ENCODE results near the gene KNDC1.

Gene KNDC1

DNA sequence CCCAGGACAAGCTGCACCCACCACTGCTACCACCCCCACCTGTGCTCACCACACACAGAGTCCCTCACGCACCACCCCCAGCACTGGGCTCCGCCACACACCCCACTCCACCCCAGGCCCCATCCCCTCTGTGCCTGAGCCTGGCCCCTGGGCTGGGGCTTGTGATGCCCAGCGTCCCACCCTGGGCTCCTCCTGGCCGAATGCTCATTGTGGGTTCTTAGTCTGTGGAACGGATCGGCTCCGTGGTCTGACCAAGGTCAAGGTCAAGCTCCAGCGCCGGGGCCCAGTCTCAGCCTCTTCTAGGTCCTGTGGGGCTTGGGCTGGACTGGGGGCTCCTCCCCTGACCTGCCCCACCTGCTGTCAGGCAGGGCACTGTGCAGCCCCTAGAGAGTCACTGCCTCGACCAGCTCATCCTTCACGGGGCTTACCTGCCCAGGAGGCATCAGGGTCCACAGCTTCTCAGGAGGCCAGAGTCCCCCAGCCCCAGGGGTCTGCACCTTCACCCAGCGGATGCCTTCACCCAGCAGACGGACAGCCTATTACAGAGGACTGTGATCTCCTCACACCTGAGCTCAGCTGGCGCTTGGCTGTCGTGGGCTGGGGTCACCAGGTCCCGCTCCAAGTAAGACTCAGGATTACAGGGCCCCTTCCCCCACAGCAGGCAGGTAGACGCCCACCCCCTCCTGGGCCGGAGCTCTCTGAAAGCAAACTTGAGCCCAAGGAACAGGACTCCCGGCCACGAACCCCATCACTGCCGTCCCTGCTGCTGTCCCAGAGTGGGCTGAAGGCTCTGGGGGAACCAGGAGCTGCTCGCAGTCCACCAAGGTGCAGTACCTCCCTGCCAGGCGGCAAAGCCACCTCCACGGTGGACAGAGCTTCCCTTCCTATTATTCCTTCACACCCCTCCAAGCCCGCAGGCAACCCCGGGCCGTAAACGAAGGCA, 54.7 kb downstream of the KNDC1 start:
- no peaks in the 10 kb centered on the region for H3K79me1 ChIP-seq (ENCODE audit: low read length)
- no peaks in the 10 kb centered on the region for H3K79me2 ChIP-seq (ENCODE audit: control insufficient read depth, insufficient read depth, low read length, poor library complexity)
- H4K91ac ChIP-seq (ENCODE audit: low read depth, low read length) = no peak overlapping the region
- H3K14ac ChIP-seq (ENCODE audit: low read length) = no peak overlapping the region
- no peak overlapping the region for H3K4me3 ChIP-seq (ENCODE audit: low read depth, low read length)
- no peaks in the 10 kb centered on the region for H3K36me3 ChIP-seq (ENCODE audit: control insufficient read depth in 1 of 2, insufficient read depth in 2 of 2, low read length in 2 of 2)
- no peak for DNase-seq
- H3K27me3 ChIP-seq (ENCODE audit: insufficient read depth, low read length) = no peaks in the 10 kb centered on the region
- no peak overlapping the region for H4K12ac ChIP-seq (ENCODE audit: low read depth, low read length)
- no peaks in the 10 kb centered on the region for H3K4me1 ChIP-seq (ENCODE audit: control insufficient read depth in 1 of 2, insufficient read depth in 2 of 2, low read length in 2 of 2)
- peaks cover 7% of the 10 kb centered on the region for H3K9me3 ChIP-seq (ENCODE audit: insufficient read depth, low read depth, low read length)
- no peak overlapping the region for H2BK120ac ChIP-seq (ENCODE audit: insufficient read depth, low read length, poor library complexity)
- no CpG with 5 or more reads among the region's 28 CpGs for WGBS (ENCODE audit: extremely low coverage, insufficient coverage, insufficient read length)
- H3K23ac ChIP-seq (ENCODE audit: low read length) = no peak overlapping the region
- no peak overlapping the region for H3K9ac ChIP-seq (ENCODE audit: low read length)
- no peak overlapping the region for H2BK5ac ChIP-seq (ENCODE audit: low read depth, low read length, poor library complexity)
- H3K4me2 ChIP-seq (ENCODE audit: low read length) = no peak overlapping the region
- H4K8ac ChIP-seq (ENCODE audit: low read depth, low read length) = no peak overlapping the region
- H2BK12ac ChIP-seq (ENCODE audit: low read length) = no peak overlapping the region
- H3K18ac ChIP-seq (ENCODE audit: low read length) = no peak overlapping the region
- H2AK5ac ChIP-seq (ENCODE audit: low read length) = no peak overlapping the region
- no peak overlapping the region for H3K4ac ChIP-seq (ENCODE audit: low read depth, low read length)
- H2AFZ ChIP-seq (ENCODE audit: insufficient read depth, low read length, poor library complexity) = no peak overlapping the region
- no peak overlapping the region for H3K27ac ChIP-seq (ENCODE audit: low read depth, low read length)

- no peak overlapping the region for H2BK5ac ChIP-seq (ENCODE audit: low read depth, low read length, poor library complexity)
- H2BK12ac ChIP-seq (ENCODE audit: low read length) = no peak overlapping the region
- no peaks in the 10 kb centered on the region for H3K27me3 ChIP-seq (ENCODE audit: insufficient read depth, low read length)
- H2AFZ ChIP-seq (ENCODE audit: insufficient read depth, low read length, poor library complexity) = no peak overlapping the region
- H2BK120ac ChIP-seq (ENCODE audit: insufficient read depth, low read length, poor library complexity) = no peak overlapping the region
- no peak overlapping the region for H3K23ac ChIP-seq (ENCODE audit: low read length)
- no peaks in the 10 kb centered on the region for H3K4me1 ChIP-seq (ENCODE audit: control insufficient read depth in 1 of 2, insufficient read depth in 2 of 2, low read length in 2 of 2)
- H3K4me2 ChIP-seq (ENCODE audit: low read length) = no peak overlapping the region
- H4K91ac ChIP-seq (ENCODE audit: low read depth, low read length) = no peak overlapping the region
- H3K4me3 ChIP-seq (ENCODE audit: low read depth, low read length) = no peak overlapping the region
- no peak overlapping the region for H3K9ac ChIP-seq (ENCODE audit: low read length)
- H3K79me1 ChIP-seq (ENCODE audit: low read length) = no peaks in the 10 kb centered on the region
- H3K79me2 ChIP-seq (ENCODE audit: control insufficient read depth, insufficient read depth, low read length, poor library complexity) = no peaks in the 10 kb centered on the region
- no peak overlapping the region for H3K18ac ChIP-seq (ENCODE audit: low read length)
- H4K8ac ChIP-seq (ENCODE audit: low read depth, low read length) = no peak overlapping the region
- H4K12ac ChIP-seq (ENCODE audit: low read depth, low read length) = no peak overlapping the region
- H3K36me3 ChIP-seq (ENCODE audit: control insufficient read depth in 1 of 2, insufficient read depth in 2 of 2, low read length in 2 of 2) = no peaks in the 10 kb centered on the region
- no CpG with 5 or more reads among the region's 27 CpGs for WGBS (ENCODE audit: extremely low coverage, insufficient coverage, insufficient read length)
- H3K9me3 ChIP-seq (ENCODE audit: insufficient read depth, low read depth, low read length) = peaks cover 7% of the 10 kb centered on the region
- no peak overlapping the region for H3K4ac ChIP-seq (ENCODE audit: low read depth, low read length)
- no peak overlapping the region for H2AK5ac ChIP-seq (ENCODE audit: low read length)
- no peak overlapping the region for H3K14ac ChIP-seq (ENCODE audit: low read length)
- H3K27ac ChIP-seq (ENCODE audit: low read depth, low read length) = no peak overlapping the region
- DNase-seq = no peak
These were observed 55.6 kb downstream of the KNDC1 start for GRCh38 chr10:133215586-133215985.

GRCh38 chr10:133216776-133217175, 56.8 kb downstream of the KNDC1 start:
- H4K12ac ChIP-seq (ENCODE audit: low read depth, low read length) = no peak overlapping the region
- no peaks in the 10 kb centered on the region for H3K79me1 ChIP-seq (ENCODE audit: low read length)
- no peak for DNase-seq
- no peaks in the 10 kb centered on the region for H3K27me3 ChIP-seq (ENCODE audit: insufficient read depth, low read length)
- H4K91ac ChIP-seq (ENCODE audit: low read depth, low read length) = no peak overlapping the region
- no peak overlapping the region for H2BK12ac ChIP-seq (ENCODE audit: low read length)
- H3K9ac ChIP-seq (ENCODE audit: low read length) = no peak overlapping the region
- no peak overlapping the region for H3K4me3 ChIP-seq (ENCODE audit: low read depth, low read length)
- H3K36me3 ChIP-seq (ENCODE audit: control insufficient read depth in 1 of 2, insufficient read depth in 2 of 2, low read length in 2 of 2) = no peaks in the 10 kb centered on the region
- no peak overlapping the region for H2AFZ ChIP-seq (ENCODE audit: insufficient read depth, low read length, poor library complexity)
- H3K4me2 ChIP-seq (ENCODE audit: low read length) = no peak overlapping the region
- no peak overlapping the region for H2BK5ac ChIP-seq (ENCODE audit: low read depth, low read length, poor library complexity)
- H4K8ac ChIP-seq (ENCODE audit: low read depth, low read length) = no peak overlapping the region
- H3K4ac ChIP-seq (ENCODE audit: low read depth, low read length) = no peak overlapping the region
- H3K27ac ChIP-seq (ENCODE audit: low read depth, low read length) = no peak overlapping the region
- H3K18ac ChIP-seq (ENCODE audit: low read length) = no peak overlapping the region
- H3K79me2 ChIP-seq (ENCODE audit: control insufficient read depth, insufficient read depth, low read length, poor library complexity) = no peaks in the 10 kb centered on the region
- H3K9me3 ChIP-seq (ENCODE audit: insufficient read depth, low read depth, low read length) = peaks cover 7% of the 10 kb centered on the region
- H3K4me1 ChIP-seq (ENCODE audit: control insufficient read depth in 1 of 2, insufficient read depth in 2 of 2, low read length in 2 of 2) = no peaks in the 10 kb centered on the region
- no peak overlapping the region for H2BK120ac ChIP-seq (ENCODE audit: insufficient read depth, low read length, poor library complexity)
- no peak overlapping the region for H2AK5ac ChIP-seq (ENCODE audit: low read length)
- no peak overlapping the region for H3K14ac ChIP-seq (ENCODE audit: low read length)
- no CpG with 5 or more reads among the region's 26 CpGs for WGBS (ENCODE audit: extremely low coverage, insufficient coverage, insufficient read length)
- no peak overlapping the region for H3K23ac ChIP-seq (ENCODE audit: low read length)

GRCh38 chr10:133217800-133218589, 58.0 kb downstream of the KNDC1 start:
- Histone ChIP-seq H3K36me3 (ENCODE audit: control insufficient read depth in 1 of 2, insufficient read depth in 2 of 2, low read length in 2 of 2) (no peaks in the 10 kb centered on the region), H3K4me1 (ENCODE audit: control insufficient read depth in 1 of 2, insufficient read depth in 2 of 2, low read length in 2 of 2) (no peaks in the 10 kb centered on the region), H3K18ac (ENCODE audit: low read length) (no peak overlapping the region), H2BK5ac (ENCODE audit: low read depth, low read length, poor library complexity) (no peak overlapping the region), H2AFZ (ENCODE audit: insufficient read depth, low read length, poor library complexity) (no peak overlapping the region), H3K9ac (ENCODE audit: low read length) (no peak overlapping the region), H3K79me1 (ENCODE audit: low read length) (no peaks in the 10 kb centered on the region), H2AK5ac (ENCODE audit: low read length) (no peak overlapping the region), H4K8ac (ENCODE audit: low read depth, low read length) (no peak overlapping the region), H3K27ac (ENCODE audit: low read depth, low read length) (no peak overlapping the region), H3K4me3 (ENCODE audit: low read depth, low read length) (no peak overlapping the region), H3K23ac (ENCODE audit: low read length) (no peak overlapping the region), H3K27me3 (ENCODE audit: insufficient read depth, low read length) (no peaks in the 10 kb centered on the region), H3K79me2 (ENCODE audit: control insufficient read depth, insufficient read depth, low read length, poor library complexity) (no peaks in the 10 kb centered on the region), H2BK12ac (ENCODE audit: low read length) (no peak overlapping the region), H3K4me2 (ENCODE audit: low read length) (no peak overlapping the region), H3K9me3 (ENCODE audit: insufficient read depth, low read depth, low read length) (peaks cover 4% of the 10 kb centered on the region), H3K4ac (ENCODE audit: low read depth, low read length) (no peak overlapping the region), H4K12ac (ENCODE audit: low read depth, low read length) (no peak overlapping the region), H4K91ac (ENCODE audit: low read depth, low read length) (no peak overlapping the region), H2BK120ac (ENCODE audit: insufficient read depth, low read length, poor library complexity) (no peak overlapping the region), H3K14ac (ENCODE audit: low read length) (no peak overlapping the region)
- WGBS (ENCODE audit: extremely low coverage, insufficient coverage, insufficient read length) = no CpG with 5 or more reads among the region's 25 CpGs
- DNase-seq = no peak

Data from trophoblast cell (in vitro differentiated cells and primary cell).